ENCODE data around the gene OR2M7. TPM values are rescaled to one million over a fixed set of nuclear protein-coding genes. Genes with fewer than 3 reads are reported as not detected.

OR2M7 gene
- total RNA-seq, 1 experiment from 2014 or later = not detected

DNA sequence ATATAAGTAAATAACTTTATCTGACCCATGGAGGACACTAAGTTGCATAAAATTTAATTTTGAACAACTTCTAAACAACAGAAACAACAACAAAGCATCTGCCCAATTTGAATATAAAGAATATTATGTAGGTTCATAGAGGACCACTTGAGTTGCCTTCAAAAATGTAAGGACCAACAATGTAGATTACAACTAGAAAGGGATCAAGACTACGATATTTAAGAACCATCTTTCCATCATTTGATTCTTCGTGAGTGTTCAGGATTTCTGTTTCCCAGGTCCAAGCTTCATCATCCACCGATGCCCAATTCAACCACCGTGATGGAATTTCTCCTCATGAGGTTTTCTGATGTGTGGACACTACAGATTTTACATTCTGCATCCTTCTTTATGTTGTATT is 24.1 kb upstream of the OR2M7 start, which contains the start of gene OR14C36:
TSS of gene OR14C36 (plus strand) at position 301 of the 400 bp plus-strand sequence. CDS start at position 301, 0 bp downstream.
- DNase-seq (ENCODE audit: low read depth, low spot score) = no peak
- no peaks in the 10 kb centered on the region for H3K79me2 ChIP-seq (ENCODE audit: insufficient read depth, low read length)
- ATAC-seq = no peak
- CTCF ChIA-PET = no interaction called here
- H3K27ac ChIP-seq (ENCODE audit: low read depth, low read length) = no peak within 1 kb of the TSS
- RAD21 ChIA-PET (ENCODE audit: low non-redundant PET in 1 of 2, low total read pairs in 2 of 2, uncharacterized antibody in 2 of 2, unreplicated experiment in 2 of 2) = no interaction called here
- no peaks in the 10 kb centered on the region for H3K27me3 ChIP-seq (ENCODE audit: insufficient read depth, low read length)
- no TSS peak for BruUV-seq (replicated peaks)
- H3K36me3 ChIP-seq (ENCODE audit: control insufficient read depth in 1 of 2, insufficient read depth in 2 of 2, low read length in 2 of 2) = no peaks in the 10 kb centered on the region
- TF ChIP-seq, protein P1, sequence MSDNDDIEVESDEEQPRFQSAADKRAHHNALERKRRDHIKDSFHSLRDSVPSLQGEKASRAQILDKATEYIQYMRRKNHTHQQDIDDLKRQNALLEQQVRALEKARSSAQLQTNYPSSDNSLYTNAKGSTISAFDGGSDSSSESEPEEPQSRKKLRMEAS (IDR thresholded peaks at IDR 0.05) = no peak
- TF ChIP-seq, protein P2, sequence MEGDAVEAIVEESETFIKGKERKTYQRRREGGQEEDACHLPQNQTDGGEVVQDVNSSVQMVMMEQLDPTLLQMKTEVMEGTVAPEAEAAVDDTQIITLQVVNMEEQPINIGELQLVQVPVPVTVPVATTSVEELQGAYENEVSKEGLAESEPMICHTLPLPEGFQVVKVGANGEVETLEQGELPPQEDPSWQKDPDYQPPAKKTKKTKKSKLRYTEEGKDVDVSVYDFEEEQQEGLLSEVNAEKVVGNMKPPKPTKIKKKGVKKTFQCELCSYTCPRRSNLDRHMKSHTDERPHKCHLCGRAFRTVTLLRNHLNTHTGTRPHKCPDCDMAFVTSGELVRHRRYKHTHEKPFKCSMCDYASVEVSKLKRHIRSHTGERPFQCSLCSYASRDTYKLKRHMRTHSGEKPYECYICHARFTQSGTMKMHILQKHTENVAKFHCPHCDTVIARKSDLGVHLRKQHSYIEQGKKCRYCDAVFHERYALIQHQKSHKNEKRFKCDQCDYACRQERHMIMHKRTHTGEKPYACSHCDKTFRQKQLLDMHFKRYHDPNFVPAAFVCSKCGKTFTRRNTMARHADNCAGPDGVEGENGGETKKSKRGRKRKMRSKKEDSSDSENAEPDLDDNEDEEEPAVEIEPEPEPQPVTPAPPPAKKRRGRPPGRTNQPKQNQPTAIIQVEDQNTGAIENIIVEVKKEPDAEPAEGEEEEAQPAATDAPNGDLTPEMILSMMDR (IDR thresholded peaks at IDR 0.05 in 2 of 3, conservative IDR thresholded peaks at IDR 0.05 in 1 of 3; ENCODE audit: borderline replicate concordance in 1 of 3, insufficient read depth in 1 of 3, low read depth in 2 of 3, low read length in 2 of 3) = no peak
- TF ChIP-seq CEBPB (IDR thresholded peaks at IDR 0.05; ENCODE audit: low read depth) (no peak), JUND (IDR thresholded peaks at IDR 0.05) (no peak), RAD21 (IDR thresholded peaks at IDR 0.05; ENCODE audit: low read depth) (no peak)
- TF ChIP-seq, protein P3, sequence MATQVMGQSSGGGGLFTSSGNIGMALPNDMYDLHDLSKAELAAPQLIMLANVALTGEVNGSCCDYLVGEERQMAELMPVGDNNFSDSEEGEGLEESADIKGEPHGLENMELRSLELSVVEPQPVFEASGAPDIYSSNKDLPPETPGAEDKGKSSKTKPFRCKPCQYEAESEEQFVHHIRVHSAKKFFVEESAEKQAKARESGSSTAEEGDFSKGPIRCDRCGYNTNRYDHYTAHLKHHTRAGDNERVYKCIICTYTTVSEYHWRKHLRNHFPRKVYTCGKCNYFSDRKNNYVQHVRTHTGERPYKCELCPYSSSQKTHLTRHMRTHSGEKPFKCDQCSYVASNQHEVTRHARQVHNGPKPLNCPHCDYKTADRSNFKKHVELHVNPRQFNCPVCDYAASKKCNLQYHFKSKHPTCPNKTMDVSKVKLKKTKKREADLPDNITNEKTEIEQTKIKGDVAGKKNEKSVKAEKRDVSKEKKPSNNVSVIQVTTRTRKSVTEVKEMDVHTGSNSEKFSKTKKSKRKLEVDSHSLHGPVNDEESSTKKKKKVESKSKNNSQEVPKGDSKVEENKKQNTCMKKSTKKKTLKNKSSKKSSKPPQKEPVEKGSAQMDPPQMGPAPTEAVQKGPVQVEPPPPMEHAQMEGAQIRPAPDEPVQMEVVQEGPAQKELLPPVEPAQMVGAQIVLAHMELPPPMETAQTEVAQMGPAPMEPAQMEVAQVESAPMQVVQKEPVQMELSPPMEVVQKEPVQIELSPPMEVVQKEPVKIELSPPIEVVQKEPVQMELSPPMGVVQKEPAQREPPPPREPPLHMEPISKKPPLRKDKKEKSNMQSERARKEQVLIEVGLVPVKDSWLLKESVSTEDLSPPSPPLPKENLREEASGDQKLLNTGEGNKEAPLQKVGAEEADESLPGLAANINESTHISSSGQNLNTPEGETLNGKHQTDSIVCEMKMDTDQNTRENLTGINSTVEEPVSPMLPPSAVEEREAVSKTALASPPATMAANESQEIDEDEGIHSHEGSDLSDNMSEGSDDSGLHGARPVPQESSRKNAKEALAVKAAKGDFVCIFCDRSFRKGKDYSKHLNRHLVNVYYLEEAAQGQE (IDR thresholded peaks at IDR 0.05; ENCODE audit: low read depth) = no peak
- no peak within 1 kb of the TSS for H3K9ac ChIP-seq (ENCODE audit: low read length)
- intact Hi-C loops (cut with micrococcal nuclease) = no loop called here
- no peak within 1 kb of the TSS for H3K4me2 ChIP-seq (ENCODE audit: low read length)
- H3K4me3 ChIP-seq (replicated peaks in 1 of 2; ENCODE audit: low read depth in 1 of 2, low read length in 2 of 2) = no peak within 1 kb of the TSS
- no peaks in the 10 kb centered on the region for H4K20me1 ChIP-seq (ENCODE audit: insufficient read depth)
- peaks cover 5 to 24% of the 10 kb centered on the region in 2 experiments; a peak in 2 of 4 replicates for H3K9me3 ChIP-seq (ENCODE audit: control insufficient read depth in 1 of 2, insufficient read depth in 1 of 2, low read depth in 1 of 2, low read length in 2 of 2)
- POLR2A ChIA-PET = no interaction called here
- H3K4me1 ChIP-seq (ENCODE audit: control insufficient read depth in 1 of 2, insufficient read depth in 2 of 2, low read length in 2 of 2) = no peaks in the 10 kb centered on the region
- no peak within 1 kb of the TSS for H2AFZ ChIP-seq (ENCODE audit: low read depth, low read length, poor library complexity, severe bottlenecking)
- H3K9me2 ChIP-seq (ENCODE audit: insufficient read depth) = no peaks in the 10 kb centered on the region

Data from HCT116 (cell line).